Activated CD8-positive, alpha-beta memory T cell treated with anti-CD3 and anti-CD28 coated beads, Interleukin-2, amount 10 ng/mL, durations not matched to agents 7 days and 5 days (primary cell): ENCODE data around the gene PIAS4. TPM values are rescaled to one million over a fixed set of nuclear protein-coding genes. Genes with fewer than 3 reads are reported as not detected.

Experiments
- ATAC-seq: fragments of 150-1000 bp; cut with Tn5 transposase; one replicate; pipeline ENCODE4 v1.10.0; 2021; ENCODE audit warnings: moderate library complexity
- CTCF ChIA-PET: fragments of 350-600 bp; sonication (Branson Sonifier 250); formaldehyde crosslinking; loops from one replicate; lab custom pipeline; 2021; ENCODE audit warnings: antibody characterized with exemption; lab: Charles Lee
- DNase-seq: peaks from one replicate; pipeline ENCODE4 v3.0.0-alpha.2; 2020
- H3K27ac Mint-ChIP-seq: one replicate; pipeline ENCODE4 v1.8.0; 2021; ENCODE audit warnings: mild to moderate bottlenecking, mixed read lengths
- H3K27me3 Mint-ChIP-seq: one replicate; pipeline ENCODE4 v1.8.0; 2021; ENCODE audit warnings: mixed read lengths
- H3K36me3 Mint-ChIP-seq: one replicate; pipeline ENCODE4 v1.8.0; 2021; ENCODE audit warnings: mild to moderate bottlenecking, mixed read lengths
- H3K4me1 Mint-ChIP-seq: one replicate; pipeline ENCODE4 v1.8.0; 2021; ENCODE audit warnings: mixed read lengths
- H3K4me3 Mint-ChIP-seq: one replicate; pipeline ENCODE4 v1.8.0; 2021; ENCODE audit warnings: mild to moderate bottlenecking, moderate library complexity, mixed read lengths
- H3K9me3 Mint-ChIP-seq: one replicate; pipeline ENCODE4 v1.8.0; 2022; ENCODE audit warnings: low read depth, mixed read lengths
- total RNA-seq, 2 experiments: library from RNA; stranded (reverse); gene quantifications; one replicate each; pipeline ENCODE4 v1.2.3, GENCODE V29; 2021

Gene PIAS4
- total RNA-seq, 2 experiments from 2014 or later = 34.0 to 39.4 TPM

- no peak for DNase-seq
- H3K36me3 Mint-ChIP-seq = peaks cover 2% of the 10 kb centered on the region
- no peaks in the 10 kb centered on the region for H3K9me3 Mint-ChIP-seq
- peak; percentile 62 for ATAC-seq
- H3K4me1 Mint-ChIP-seq = peaks cover 6% of the 10 kb centered on the region
- H3K27me3 Mint-ChIP-seq = no peaks in the 10 kb centered on the region
- no peak overlapping the region for H3K4me3 Mint-ChIP-seq
- no peak overlapping the region for H3K27ac Mint-ChIP-seq
- CTCF ChIA-PET = no interaction called here
Measured at GRCh38 chr19:4014541-4015491, 7.3 kb downstream of the PIAS4 start.

GRCh38 chr19:4015705-4016402 is 8.3 kb downstream of the PIAS4 start:
- no peaks in the 10 kb centered on the region for H3K27me3 Mint-ChIP-seq
- H3K4me1 Mint-ChIP-seq = peaks cover 2% of the 10 kb centered on the region
- ATAC-seq = peak; percentile 5
- H3K9me3 Mint-ChIP-seq = no peaks in the 10 kb centered on the region
- no peak for DNase-seq
- CTCF ChIA-PET = no interaction called here
- H3K36me3 Mint-ChIP-seq = peaks cover 4% of the 10 kb centered on the region
- no peak overlapping the region for H3K27ac Mint-ChIP-seq
- H3K4me3 Mint-ChIP-seq = no peak overlapping the region

GRCh38 chr19:4016486-4016885 is 8.9 kb downstream of the PIAS4 start:
- no peak for DNase-seq

GRCh38 chr19:4016903-4017638 is 9.5 kb downstream of the PIAS4 start:
- no peak for DNase-seq
- peaks cover 9% of the 10 kb centered on the region for H3K36me3 Mint-ChIP-seq

More at GRCh38 chr19:4016486-4016885, 8.9 kb downstream of the PIAS4 start:
- no peak overlapping the region for H3K27ac Mint-ChIP-seq
- H3K27me3 Mint-ChIP-seq = no peaks in the 10 kb centered on the region
- CTCF ChIA-PET = no interaction called here
- H3K9me3 Mint-ChIP-seq = no peaks in the 10 kb centered on the region
- H3K36me3 Mint-ChIP-seq = peaks cover 7% of the 10 kb centered on the region
- peaks cover 2% of the 10 kb centered on the region for H3K4me1 Mint-ChIP-seq
- ATAC-seq = no peak
- H3K4me3 Mint-ChIP-seq = no peak overlapping the region

GRCh38 chr19:4018140-4018613 is 10.6 kb downstream of the PIAS4 start:
- CTCF ChIA-PET = no interaction called here
- Mint-ChIP-seq H3K9me3 (peaks cover 4% of the 10 kb centered on the region), H3K4me3 (no peak overlapping the region), H3K27ac (no peak overlapping the region), H3K4me1 (peaks cover 4% of the 10 kb centered on the region), H3K27me3 (no peaks in the 10 kb centered on the region), H3K36me3 (peaks cover 11% of the 10 kb centered on the region)
- ATAC-seq (no peak), DNase-seq (no peak)

More at GRCh38 chr19:4016903-4017638, 9.5 kb downstream of the PIAS4 start:
- CTCF ChIA-PET = no interaction called here
- Mint-ChIP-seq H3K27me3 (no peaks in the 10 kb centered on the region), H3K27ac (no peak overlapping the region), H3K4me3 (no peak overlapping the region), H3K9me3 (peaks cover 2% of the 10 kb centered on the region), H3K4me1 (peaks cover 3% of the 10 kb centered on the region)
- ATAC-seq = no peak

GRCh38 chr19:4018775-4019504 is 11.4 kb downstream of the PIAS4 start:
- peaks cover 11% of the 10 kb centered on the region for H3K36me3 Mint-ChIP-seq
- no peak for ATAC-seq
- peaks cover 4% of the 10 kb centered on the region for H3K4me1 Mint-ChIP-seq

GRCh38 chr19:4019578-4019977 is 12.0 kb downstream of the PIAS4 start:
- Mint-ChIP-seq H3K27ac (no peak overlapping the region), H3K27me3 (no peaks in the 10 kb centered on the region), H3K4me3 (no peak overlapping the region), H3K36me3 (peaks cover 11% of the 10 kb centered on the region), H3K9me3 (peaks cover 4% of the 10 kb centered on the region), H3K4me1 (peaks cover 2% of the 10 kb centered on the region)
- no peak for ATAC-seq
- DNase-seq = no peak
- CTCF ChIA-PET = no interaction called here

More at GRCh38 chr19:4018775-4019504, 11.4 kb downstream of the PIAS4 start:
- CTCF ChIA-PET = no interaction called here
- H3K27ac Mint-ChIP-seq = no peak overlapping the region
- DNase-seq = no peak
- no peak overlapping the region for H3K4me3 Mint-ChIP-seq
- peaks cover 4% of the 10 kb centered on the region for H3K9me3 Mint-ChIP-seq
- H3K27me3 Mint-ChIP-seq = no peaks in the 10 kb centered on the region

GRCh38 chr19:4023600-4024398 is 16.3 kb downstream of the PIAS4 start:
- CTCF ChIA-PET = no interaction called here
- no peak overlapping the region for H3K27ac Mint-ChIP-seq
- no peaks in the 10 kb centered on the region for H3K27me3 Mint-ChIP-seq
- H3K4me1 Mint-ChIP-seq = peaks cover 2% of the 10 kb centered on the region
- peaks cover 4% of the 10 kb centered on the region for H3K9me3 Mint-ChIP-seq
- no peak overlapping the region for H3K4me3 Mint-ChIP-seq
- ATAC-seq = no peak
- no peak for DNase-seq
- peaks cover 8% of the 10 kb centered on the region for H3K36me3 Mint-ChIP-seq

GRCh38 chr19:4025317-4025716 is 17.8 kb downstream of the PIAS4 start:
- ATAC-seq (no peak), DNase-seq (no peak)
- H3K4me1 Mint-ChIP-seq = peaks cover 2% of the 10 kb centered on the region
- no peak overlapping the region for H3K4me3 Mint-ChIP-seq
- peaks cover 4% of the 10 kb centered on the region for H3K9me3 Mint-ChIP-seq
- CTCF ChIA-PET = no interaction called here
- H3K27ac Mint-ChIP-seq = no peak overlapping the region
- H3K36me3 Mint-ChIP-seq = peaks cover 8% of the 10 kb centered on the region
- H3K27me3 Mint-ChIP-seq = no peaks in the 10 kb centered on the region

GRCh38 chr19:4027146-4027545 is 19.6 kb downstream of the PIAS4 start:
- no peak overlapping the region for H3K27ac Mint-ChIP-seq
- CTCF ChIA-PET = interaction anchor here (0.9 kb wide), 1 partner anchor 21 kb away, joined by 3 read pairs; no protein-coding TSS in a partner anchor

GRCh38 chr19:4028334-4029246 is 21.1 kb downstream of the PIAS4 start:
- H3K9me3 Mint-ChIP-seq = no peaks in the 10 kb centered on the region
- no peaks in the 10 kb centered on the region for H3K4me1 Mint-ChIP-seq
- H3K27ac Mint-ChIP-seq = no peak overlapping the region
- DNase-seq = no peak
- ATAC-seq = no peak
- no peaks in the 10 kb centered on the region for H3K36me3 Mint-ChIP-seq
- CTCF ChIA-PET = interaction anchor here (1.0 kb wide), 1 partner anchor 194 kb away, joined by 3 read pairs; no protein-coding TSS in a partner anchor
- H3K4me3 Mint-ChIP-seq = no peak overlapping the region
- no peaks in the 10 kb centered on the region for H3K27me3 Mint-ChIP-seq

More at GRCh38 chr19:4027146-4027545, 19.6 kb downstream of the PIAS4 start:
- peaks cover under 1% of the 10 kb centered on the region for H3K4me1 Mint-ChIP-seq
- peaks cover under 1% of the 10 kb centered on the region for H3K9me3 Mint-ChIP-seq
- DNase-seq (no peak), ATAC-seq (no peak)
- H3K36me3 Mint-ChIP-seq = peaks cover under 1% of the 10 kb centered on the region
- H3K27me3 Mint-ChIP-seq = no peaks in the 10 kb centered on the region
- no peak overlapping the region for H3K4me3 Mint-ChIP-seq
